C4-2B (cell line): ENCODE measurements around the gene FGD5.

Experiments
- ZFX ChIP-seq: fragments of 450-650 bp; IDR thresholded peaks from 2 replicates; pipeline ENCODE4 v1.6.1; 2017
- TF ChIP-seq, protein P1 (sequence below): fragments of 450-650 bp; conservative IDR thresholded peaks from 2 replicates; pipeline ENCODE4 v1.5.1; 2017; ENCODE audit warnings: mild to moderate bottlenecking

DNA sequence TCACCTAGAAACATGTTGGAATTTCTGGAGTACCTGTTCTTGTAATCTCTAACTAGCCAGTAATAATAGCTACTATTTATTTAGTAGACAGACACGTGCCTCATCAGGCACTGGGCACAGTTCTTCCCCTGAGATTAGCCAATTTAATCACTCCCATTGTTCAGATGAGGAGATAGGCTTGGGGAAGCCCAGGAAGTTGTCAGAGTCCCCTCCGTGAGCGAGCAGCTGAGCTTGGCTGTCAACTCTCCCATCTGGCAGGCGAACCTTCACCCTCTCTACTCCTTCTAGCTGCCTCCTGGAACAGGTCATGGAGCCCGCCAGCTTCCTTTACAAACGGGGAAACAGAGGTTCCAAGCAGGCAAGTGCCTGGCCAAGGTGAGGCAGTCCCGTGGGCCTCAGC lies 31.1 kb upstream of the FGD5 start:
- TF ChIP-seq, protein P1, sequence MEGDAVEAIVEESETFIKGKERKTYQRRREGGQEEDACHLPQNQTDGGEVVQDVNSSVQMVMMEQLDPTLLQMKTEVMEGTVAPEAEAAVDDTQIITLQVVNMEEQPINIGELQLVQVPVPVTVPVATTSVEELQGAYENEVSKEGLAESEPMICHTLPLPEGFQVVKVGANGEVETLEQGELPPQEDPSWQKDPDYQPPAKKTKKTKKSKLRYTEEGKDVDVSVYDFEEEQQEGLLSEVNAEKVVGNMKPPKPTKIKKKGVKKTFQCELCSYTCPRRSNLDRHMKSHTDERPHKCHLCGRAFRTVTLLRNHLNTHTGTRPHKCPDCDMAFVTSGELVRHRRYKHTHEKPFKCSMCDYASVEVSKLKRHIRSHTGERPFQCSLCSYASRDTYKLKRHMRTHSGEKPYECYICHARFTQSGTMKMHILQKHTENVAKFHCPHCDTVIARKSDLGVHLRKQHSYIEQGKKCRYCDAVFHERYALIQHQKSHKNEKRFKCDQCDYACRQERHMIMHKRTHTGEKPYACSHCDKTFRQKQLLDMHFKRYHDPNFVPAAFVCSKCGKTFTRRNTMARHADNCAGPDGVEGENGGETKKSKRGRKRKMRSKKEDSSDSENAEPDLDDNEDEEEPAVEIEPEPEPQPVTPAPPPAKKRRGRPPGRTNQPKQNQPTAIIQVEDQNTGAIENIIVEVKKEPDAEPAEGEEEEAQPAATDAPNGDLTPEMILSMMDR: no peak
- TF ChIP-seq ZFX: no peak
